Erythroblast (primary cell): ENCODE data around the gene FCMR.

Experiments
- GATA1 ChIP-seq: IDR thresholded peaks from 2 replicates; pipeline ENCODE4 v1.6.1; 2011; ENCODE audit warnings: low read depth, mild to moderate bottlenecking, control low read depth, low read length, moderate library complexity
- POLR2A ChIP-seq: IDR thresholded peaks from 2 replicates; pipeline ENCODE4 v1.6.1; 2011; ENCODE audit warnings: mild to moderate bottlenecking, low read length

DNA sequence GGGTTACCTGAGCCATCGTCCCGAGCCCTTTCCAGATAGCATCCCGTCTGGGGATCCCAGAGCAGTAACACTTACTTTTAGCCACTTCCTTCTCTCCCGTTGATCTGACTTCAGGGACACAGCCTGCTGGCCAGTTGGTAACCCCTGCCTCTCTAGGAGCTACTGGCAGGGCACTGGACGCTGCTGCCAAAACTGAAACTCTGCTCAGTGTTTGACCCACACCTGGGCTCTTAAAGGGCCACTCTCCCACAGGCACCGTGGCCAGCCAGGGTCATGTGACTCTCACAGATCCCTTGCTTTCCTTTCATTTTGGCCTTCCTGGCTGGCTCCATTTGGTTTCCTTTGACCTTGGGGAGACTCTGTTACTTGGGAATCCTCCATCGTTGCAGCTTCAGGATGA, 24.5 kb upstream of the FCMR start, which contains the start of gene PIGR:
- TF ChIP-seq POLR2A (no peak), GATA1 (no peak)
